ENCODE data around the gene TEX12. TPM values are rescaled to one million over a fixed set of nuclear protein-coding genes. Genes with fewer than 3 reads are reported as not detected.

Gene TEX12
- total and polyA plus RNA-seq, 2 of the 8 experiments (the other 6 are each of a cell fraction or from before 2014, with no cell fraction given) = not detected

- WGBS, 2 experiments (ENCODE audit: extremely low coverage in 1 of 2, insufficient coverage in 1 of 2, insufficient read length in 1 of 2, insufficient replicate concordance in 2 of 2, low coverage in 1 of 2, low lambda C conversion rate in 2 of 2, missing lambda C conversion rate in 1 of 2) = 85% methylated on average over 4 of the region's 4 CpGs; no CpG with 5 or more reads in 1 of the 2 experiments
- Histone ChIP-seq H3K4me1 (replicated peaks in 1 of 4; ENCODE audit: control insufficient read depth in 3 of 4, insufficient read depth in 4 of 4, low read length in 3 of 4) (no peaks in the 10 kb centered on the region), H3K56ac (replicated peaks; ENCODE audit: insufficient read length, low read depth, low read length) (no peak overlapping the region), H3K14ac (ENCODE audit: insufficient read length) (no peak overlapping the region), H3K27ac (ENCODE audit: low read depth, low read length) (no peak overlapping the region), H4K91ac (replicated peaks; ENCODE audit: insufficient read length, low read length) (no peak overlapping the region), H3K36me3 (ENCODE audit: control insufficient read depth in 2 of 4, insufficient read depth in 4 of 4, low read length in 3 of 4) (no peaks in the 10 kb centered on the region), H4K8ac (ENCODE audit: extremely low read depth, insufficient read depth, low read length) (no peak overlapping the region), H2BK12ac (ENCODE audit: low read depth, low read length) (no peak overlapping the region), H3K4me2 (ENCODE audit: insufficient read depth in 1 of 2, low read depth in 2 of 2, low read length in 2 of 2) (no peak overlapping the region), H3K23ac (ENCODE audit: insufficient read length) (no peak overlapping the region), H3K27me3 (replicated peaks in 1 of 4; ENCODE audit: control insufficient read depth in 3 of 4, extremely low read depth in 1 of 4, insufficient read depth in 3 of 4, low read length in 3 of 4) (no peaks in the 10 kb centered on the region), H2AFZ (ENCODE audit: low read length) (no peak overlapping the region), H2BK15ac (ENCODE audit: low read length) (no peak overlapping the region), H2BK20ac (ENCODE audit: low read length) (no peak overlapping the region), H3K18ac (ENCODE audit: extremely low read depth, low read length) (no peak overlapping the region), H3K9ac (replicated peaks in 1 of 4; ENCODE audit: extremely low read depth in 1 of 4, low read depth in 3 of 4, low read length in 3 of 4) (no peak overlapping the region), H4K20me1 (replicated peaks in 1 of 2; ENCODE audit: control insufficient read depth in 1 of 2, insufficient read depth in 2 of 2, low read length in 2 of 2) (no peaks in the 10 kb centered on the region), H3K4ac (replicated peaks; ENCODE audit: insufficient read length, low read depth, low read length) (no peak overlapping the region), H2AK5ac (ENCODE audit: low read depth, low read length) (no peak overlapping the region), H4K5ac (ENCODE audit: insufficient read length, low read depth, low read length) (no peak overlapping the region), H2BK120ac (replicated peaks; ENCODE audit: low read depth, low read length) (no peak overlapping the region), H3K9me3 (ENCODE audit: insufficient read depth in 2 of 2, low read depth in 1 of 2, low read length in 1 of 2) (no peaks in the 10 kb centered on the region), H3K79me2 (ENCODE audit: control insufficient read depth in 1 of 2, insufficient read depth in 2 of 2, low read length in 2 of 2) (no peaks in the 10 kb centered on the region), H3K79me1 (ENCODE audit: low read depth, low read length) (no peaks in the 10 kb centered on the region), H3K23me2 (ENCODE audit: low read depth, low read length) (no peaks in the 10 kb centered on the region; the same call in 1 of the 2 replicates), H3K4me3 (ENCODE audit: extremely low read depth in 1 of 4, insufficient read depth in 2 of 4, low read depth in 3 of 4, low read length in 4 of 4) (no peak overlapping the region), H2BK5ac (ENCODE audit: low read depth, low read length) (no peak overlapping the region)
- ChIA-PET POLR2A (ENCODE audit: partially characterized antibody) (no interaction called here), CTCF (ENCODE audit: partially characterized antibody) (interaction anchor here (0.9 to 2.5 kb wide), 4 partner anchors 9 to 104 kb away, joined by 3 to 16 read pairs (median 4); partner anchors contain the start of gene BCO2)
- no peak for FAIRE-seq
- DNase-seq (ENCODE audit: low read depth in 1 of 2, low spot score in 2 of 2) = no peak
- no peak for TF ChIP-seq KDM4A (IDR thresholded peaks at IDR 0.05; ENCODE audit: low read depth, low read length, severe bottlenecking)
- TF ChIP-seq CTBP2 (IDR thresholded peaks at IDR 0.05; ENCODE audit: borderline replicate concordance, insufficient read depth, insufficient read length, low read length) = no peak
- TF ChIP-seq NRF1 (IDR thresholded peaks at IDR 0.05; ENCODE audit: low read depth, low read length) = no peak
- TF ChIP-seq POLR2AphosphoS5 (IDR thresholded peaks at IDR 0.05; ENCODE audit: low read depth, low read length) = no peak
- no peak for TF ChIP-seq POLR2A (IDR thresholded peaks at IDR 0.05; ENCODE audit: control extremely low read depth in 1 of 2, low read depth in 2 of 2, low read length in 2 of 2)
- TF ChIP-seq RFX5 (IDR thresholded peaks at IDR 0.05; ENCODE audit: borderline replicate concordance, low read depth, low read length) = no peak
- no peak for TF ChIP-seq TAF1 (IDR thresholded peaks at IDR 0.05; ENCODE audit: low read depth, low read length)
- TF ChIP-seq TAF7 (optimal IDR thresholded peaks at IDR 0.05; ENCODE audit: borderline replicate concordance, low read depth, low read length) = no peak
- no peak for TF ChIP-seq KDM1A (IDR thresholded peaks at IDR 0.05; ENCODE audit: borderline replicate concordance, low read length)
- TF ChIP-seq EGR1 (IDR thresholded peaks at IDR 0.05; ENCODE audit: borderline replicate concordance, low read depth, low read length) = no peak
- no peak for TF ChIP-seq RNF2 (IDR thresholded peaks at IDR 0.05; ENCODE audit: borderline replicate concordance, low read depth, low read length, missing control alignments, poor library complexity, severe bottlenecking)
- no peak for TF ChIP-seq BCL11A (IDR thresholded peaks at IDR 0.05; ENCODE audit: low read depth in 2 of 2, low read length in 2 of 2)
Measured at GRCh38 chr11:112156956-112157766, 10.0 kb upstream of the TEX12 start.
